DLD1 (cell line): ENCODE results near the gene BLM.
"Not testable (repeated sequence)": the region's sequence is repeated elsewhere in the genome, so short reads cannot be mapped to it uniquely, and the experiment has no call there.

Experiments
- in situ Hi-C: cut with HindIII; loops from 2 replicates; pipeline ENCODE4 v1.10.0; 2017; ENCODE audit warnings: low sequenced_read_pairs

BLM gene

GRCh38 chr15:90818251-90819210, 101.4 kb downstream of the BLM start:
- in situ Hi-C loops = no loop called here

- in situ Hi-C loops = no loop called here
Observed at GRCh38 chr15:90819390-90819789, 102.2 kb downstream of the BLM start.

GRCh38 chr15:90819850-90820249, 102.7 kb downstream of the BLM start:
- in situ Hi-C loops = no loop called here

GRCh38 chr15:90820481-90820880, 103.3 kb downstream of the BLM start:
- in situ Hi-C loops = no loop called here

- in situ Hi-C loops = no loop called here
Observed at GRCh38 chr15:90822204-90822955, 105.2 kb downstream of the BLM start.

GRCh38 chr15:90823455-90823974, 106.4 kb downstream of the BLM start:
- in situ Hi-C loops = no loop called here

GRCh38 chr15:90825115-90825899, 108.2 kb downstream of the BLM start:
- in situ Hi-C loops = not testable (repeated sequence)

- in situ Hi-C loops = not testable (repeated sequence)
Observed at GRCh38 chr15:90826206-90826885, 109.2 kb downstream of the BLM start.

GRCh38 chr15:90826886-90827435, 109.8 kb downstream of the BLM start:
- in situ Hi-C loops = no loop called here

GRCh38 chr15:90828111-90828510, 111.0 kb downstream of the BLM start:
- in situ Hi-C loops = no loop called here

GRCh38 chr15:90829126-90829525, 112.0 kb downstream of the BLM start:
- in situ Hi-C loops = no loop called here

- in situ Hi-C loops = no loop called here
Observed at GRCh38 chr15:90829942-90830440, 112.8 kb downstream of the BLM start.

GRCh38 chr15:90834626-90835025, 117.5 kb downstream of the BLM start:
- in situ Hi-C loops = no loop called here

GRCh38 chr15:90836296-90836871, 119.2 kb downstream of the BLM start:
- in situ Hi-C loops = no loop called here

- in situ Hi-C loops = no loop called here
Observed at GRCh38 chr15:90837094-90837493, 119.9 kb downstream of the BLM start.

GRCh38 chr15:90838139-90838538, 121.0 kb downstream of the BLM start:
- in situ Hi-C loops = no loop called here

- in situ Hi-C loops = no loop called here
Observed at GRCh38 chr15:90838544-90838943, 121.4 kb downstream of the BLM start.

- in situ Hi-C loops = no loop called here
Observed at GRCh38 chr15:90839187-90840071, 122.3 kb downstream of the BLM start.
